ENCODE data around the gene NAT8L.

The NAT8L gene

DNA sequence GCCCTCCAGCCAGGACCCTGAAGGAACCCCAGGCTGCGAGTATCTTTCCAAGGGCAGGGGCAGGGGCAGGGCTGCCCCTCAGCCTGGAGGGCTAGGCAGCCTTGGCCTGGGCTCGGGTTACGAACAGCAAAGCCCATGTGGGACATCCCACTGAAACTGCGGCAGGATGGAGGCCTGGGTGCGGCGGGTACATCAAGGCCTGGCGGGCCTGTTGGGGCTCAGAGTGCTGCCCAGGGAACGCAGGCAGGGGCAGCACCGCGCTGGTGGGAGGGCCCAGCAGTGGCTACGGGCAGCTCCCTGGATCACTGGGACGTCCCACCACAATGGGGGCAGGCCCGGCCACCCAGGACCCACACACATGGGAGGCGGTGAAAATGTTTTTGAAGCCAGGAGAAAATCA is 10.9 kb downstream of the NAT8L start:
- H3K27ac ChIP-seq: no peak overlapping the region
- no peaks in the 10 kb centered on the region for H3K36me3 ChIP-seq
- no peak overlapping the region for H3K4me3 ChIP-seq (ENCODE audit: low read depth, low read length)
- no peaks in the 10 kb centered on the region for H3K9me3 ChIP-seq (ENCODE audit: severe bottlenecking)
- no peak for DNase-seq
- H3K27me3 ChIP-seq (ENCODE audit: insufficient read depth, low read depth, severe bottlenecking): no peaks in the 10 kb centered on the region
- TF ChIP-seq CTCF (IDR thresholded peaks at IDR 0.05; ENCODE audit: low read depth, low read length): no peak

DNA sequence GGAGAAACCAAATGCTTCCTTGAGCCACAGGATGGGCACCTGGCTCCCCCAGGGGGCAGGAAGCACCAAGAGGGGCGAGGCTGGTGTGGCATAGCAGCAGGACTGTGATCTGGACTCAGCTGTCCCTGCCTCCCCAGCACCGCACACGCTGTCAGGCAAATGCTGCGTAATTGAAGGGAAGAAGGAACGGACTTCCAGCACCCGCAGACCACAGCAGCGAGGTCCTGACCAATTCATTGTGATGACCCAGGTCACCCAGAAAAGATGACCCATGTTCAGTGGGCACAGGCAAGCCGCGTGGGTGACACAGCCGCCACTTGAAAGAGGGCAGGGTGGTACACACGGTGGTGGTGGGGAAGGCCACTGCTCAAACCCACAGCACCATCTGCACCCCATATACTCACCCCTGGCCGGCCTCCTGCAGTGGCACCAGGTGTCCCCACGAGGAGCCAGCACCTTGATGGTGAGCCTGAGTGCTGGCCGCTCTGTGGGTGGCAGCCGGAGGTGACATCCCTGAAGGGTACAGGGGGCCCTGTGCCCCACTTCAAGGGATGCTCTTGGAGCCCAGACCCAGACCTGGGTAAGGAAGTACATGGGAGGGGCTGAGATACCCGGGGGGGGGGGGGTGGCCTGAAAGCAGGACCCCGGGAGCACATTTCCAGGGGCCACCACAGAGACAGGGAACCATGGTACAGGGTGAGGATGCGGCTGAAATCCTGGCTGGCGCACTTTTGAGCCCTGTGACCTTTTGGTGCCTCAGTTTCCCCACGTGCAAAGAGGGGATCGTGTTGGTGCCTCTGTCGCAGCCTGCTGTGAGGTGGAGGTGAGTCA is 11.5 kb downstream of the NAT8L start:
- H3K9me3 ChIP-seq (ENCODE audit: severe bottlenecking): no peaks in the 10 kb centered on the region

GRCh38 chr4:2071252-2071911 is 12.3 kb downstream of the NAT8L start:
- TF ChIP-seq CTCF (IDR thresholded peaks at IDR 0.05; ENCODE audit: low read depth, low read length): no peak
- H3K27me3 ChIP-seq (ENCODE audit: insufficient read depth, low read depth, severe bottlenecking): no peaks in the 10 kb centered on the region

More for the DNA sequence above, 11.5 kb downstream of the NAT8L start:
- no peak for TF ChIP-seq CTCF (IDR thresholded peaks at IDR 0.05; ENCODE audit: low read depth, low read length)
- H3K36me3 ChIP-seq: no peaks in the 10 kb centered on the region
- H3K27me3 ChIP-seq (ENCODE audit: insufficient read depth, low read depth, severe bottlenecking): no peaks in the 10 kb centered on the region
- H3K27ac ChIP-seq: no peak overlapping the region
- no peak for DNase-seq
- no peak overlapping the region for H3K4me3 ChIP-seq (ENCODE audit: low read depth, low read length)

GRCh38 chr4:2071912-2072867 is 13.1 kb downstream of the NAT8L start:
- Histone ChIP-seq H3K36me3 (no peaks in the 10 kb centered on the region), H3K9me3 (ENCODE audit: severe bottlenecking) (no peaks in the 10 kb centered on the region), H3K27me3 (ENCODE audit: insufficient read depth, low read depth, severe bottlenecking) (no peaks in the 10 kb centered on the region), H3K27ac (no peak overlapping the region), H3K4me3 (ENCODE audit: low read depth, low read length) (no peak overlapping the region)
- TF ChIP-seq CTCF (IDR thresholded peaks at IDR 0.05; ENCODE audit: low read depth, low read length): no peak
- DNase-seq: no peak

More at GRCh38 chr4:2071252-2071911, 12.3 kb downstream of the NAT8L start:
- H3K36me3 ChIP-seq: no peaks in the 10 kb centered on the region
- no peak overlapping the region for H3K27ac ChIP-seq
- no peak for DNase-seq
- no peak overlapping the region for H3K4me3 ChIP-seq (ENCODE audit: low read depth, low read length)
- no peaks in the 10 kb centered on the region for H3K9me3 ChIP-seq (ENCODE audit: severe bottlenecking)

DNA sequence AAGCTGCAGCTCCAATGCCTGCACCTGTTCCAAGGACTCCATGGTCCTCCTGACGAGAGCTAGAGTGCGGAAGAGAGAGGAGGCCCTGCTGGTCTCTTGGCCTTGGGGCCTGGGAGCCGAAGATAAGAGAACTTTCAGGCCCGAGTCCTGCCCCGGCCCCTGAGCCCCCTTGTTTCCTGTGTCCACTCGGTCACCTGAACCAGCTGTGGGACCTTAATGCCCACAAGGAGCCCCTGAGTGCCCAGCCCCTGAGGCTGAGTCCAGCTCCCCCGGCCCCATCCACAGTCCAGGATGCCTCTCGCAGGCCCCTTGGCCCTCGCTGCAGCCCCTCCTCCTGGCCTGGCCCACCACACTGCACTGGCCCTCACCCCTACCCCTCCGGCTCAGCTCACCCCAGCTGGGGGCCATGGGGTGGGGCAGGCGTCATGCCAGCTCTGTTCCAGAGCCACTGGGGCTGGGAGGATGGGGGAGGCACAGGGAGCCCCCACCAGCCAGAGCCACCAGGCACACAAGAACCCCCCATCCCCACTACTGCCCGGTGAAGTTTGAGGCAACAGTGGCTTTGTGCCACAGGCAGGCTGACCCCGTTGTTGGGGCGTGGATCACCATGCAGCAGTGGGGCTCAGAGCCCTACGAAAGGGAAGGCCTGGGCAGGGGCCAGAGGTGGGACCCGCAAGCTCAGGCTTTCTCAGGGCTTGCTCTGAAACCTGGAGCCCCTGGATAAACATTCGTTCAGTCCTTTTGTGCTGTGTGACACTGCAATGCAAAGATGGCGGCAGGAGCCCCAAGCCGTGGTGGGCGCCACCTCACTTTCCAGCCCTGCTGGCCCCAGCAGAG is 14.1 kb downstream of the NAT8L start:
- Histone ChIP-seq H3K4me3 (ENCODE audit: low read depth, low read length) (no peak overlapping the region), H3K27me3 (ENCODE audit: insufficient read depth, low read depth, severe bottlenecking) (no peaks in the 10 kb centered on the region), H3K36me3 (no peaks in the 10 kb centered on the region), H3K9me3 (ENCODE audit: severe bottlenecking) (no peaks in the 10 kb centered on the region), H3K27ac (no peak overlapping the region)
- DNase-seq: no peak
- no peak for TF ChIP-seq CTCF (IDR thresholded peaks at IDR 0.05; ENCODE audit: low read depth, low read length)

All from WERI-Rb-1 (cell line).